Dedifferentiated amniotic fluid mesenchymal stem cell (primary cell): ENCODE data around the gene MTA2.

Source experiments
- DNase-seq: peaks from one replicate; pipeline ENCODE4 v3.0.0-alpha.2; 2016; ENCODE audit errors: extremely low spot score

The MTA2 gene

DNA sequence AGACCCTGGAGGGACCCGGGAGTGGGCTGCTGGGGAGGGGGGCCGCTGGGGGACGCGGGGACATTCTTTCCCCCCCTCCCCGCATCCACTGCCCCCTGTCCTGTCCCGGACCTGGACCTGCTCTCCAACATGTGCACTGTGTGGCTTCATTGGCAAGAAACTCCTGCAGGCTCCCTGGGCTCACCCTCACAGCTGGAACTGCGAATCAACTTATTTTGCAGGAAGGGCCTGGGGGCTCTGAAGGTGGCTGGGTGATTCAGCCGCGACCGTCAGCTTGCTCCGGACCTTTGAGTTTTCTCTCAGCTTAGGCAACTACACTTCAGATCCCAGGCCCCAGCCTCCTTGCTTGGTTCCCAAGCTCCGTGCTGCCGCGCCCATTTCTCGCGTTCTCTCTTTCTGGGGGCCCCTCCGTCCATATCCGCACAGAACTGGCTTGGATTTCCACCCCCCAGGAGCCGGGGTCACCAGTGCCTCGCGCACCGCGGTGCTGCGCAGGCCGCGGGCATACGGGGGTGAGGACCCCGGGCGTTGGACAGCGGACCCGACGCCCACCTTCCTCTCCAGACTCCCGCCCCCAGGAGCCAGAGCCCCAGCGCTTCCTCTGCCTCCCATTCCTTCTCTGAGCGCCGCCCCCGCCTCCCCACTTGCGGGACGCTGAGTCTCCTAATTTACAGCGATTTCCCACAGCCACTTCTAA is 54.6 kb downstream of the MTA2 start:
- DNase-seq: peak; percentile 44

DNA sequence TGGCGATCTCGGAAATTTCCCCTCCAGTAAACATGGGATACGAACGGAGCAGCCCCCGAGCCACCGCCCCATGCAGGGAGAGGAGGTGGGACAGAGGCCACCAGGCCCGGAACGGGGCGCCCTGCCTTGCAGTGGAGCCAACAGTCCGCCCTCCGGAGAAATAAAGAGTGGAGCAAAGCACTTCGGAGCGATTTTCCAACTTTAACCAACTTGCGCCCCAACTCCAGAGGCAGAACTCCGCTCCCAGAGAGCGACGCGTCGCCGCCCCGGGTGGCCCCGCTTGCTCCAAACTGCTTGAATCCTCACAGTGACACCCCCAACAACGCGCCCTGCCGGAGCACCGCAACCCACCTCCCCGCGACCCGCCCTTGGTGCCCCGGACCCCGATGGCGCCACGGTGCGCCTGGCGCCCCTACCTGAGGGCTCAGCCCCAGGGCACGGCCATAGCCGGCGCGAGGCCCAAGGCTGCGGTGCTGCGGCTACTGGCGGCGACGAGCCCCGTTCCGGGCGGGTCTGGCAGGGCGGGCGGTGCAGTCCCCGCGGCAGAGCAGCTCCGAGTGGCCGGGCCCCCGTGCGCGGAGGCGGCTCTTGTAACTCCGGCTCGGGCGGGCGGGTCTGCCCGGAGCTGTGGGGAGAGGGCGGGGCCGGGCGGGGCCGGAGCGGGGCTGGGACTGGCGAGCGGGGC is 55.3 kb downstream of the MTA2 start, which contains the start of gene AHNAK:
TSS of gene AHNAK (minus strand) at position 563 of the 685 bp plus-strand sequence. CDS start 10,708 bp downstream, outside the sequence.
- peak; percentile 41 for DNase-seq

DNA sequence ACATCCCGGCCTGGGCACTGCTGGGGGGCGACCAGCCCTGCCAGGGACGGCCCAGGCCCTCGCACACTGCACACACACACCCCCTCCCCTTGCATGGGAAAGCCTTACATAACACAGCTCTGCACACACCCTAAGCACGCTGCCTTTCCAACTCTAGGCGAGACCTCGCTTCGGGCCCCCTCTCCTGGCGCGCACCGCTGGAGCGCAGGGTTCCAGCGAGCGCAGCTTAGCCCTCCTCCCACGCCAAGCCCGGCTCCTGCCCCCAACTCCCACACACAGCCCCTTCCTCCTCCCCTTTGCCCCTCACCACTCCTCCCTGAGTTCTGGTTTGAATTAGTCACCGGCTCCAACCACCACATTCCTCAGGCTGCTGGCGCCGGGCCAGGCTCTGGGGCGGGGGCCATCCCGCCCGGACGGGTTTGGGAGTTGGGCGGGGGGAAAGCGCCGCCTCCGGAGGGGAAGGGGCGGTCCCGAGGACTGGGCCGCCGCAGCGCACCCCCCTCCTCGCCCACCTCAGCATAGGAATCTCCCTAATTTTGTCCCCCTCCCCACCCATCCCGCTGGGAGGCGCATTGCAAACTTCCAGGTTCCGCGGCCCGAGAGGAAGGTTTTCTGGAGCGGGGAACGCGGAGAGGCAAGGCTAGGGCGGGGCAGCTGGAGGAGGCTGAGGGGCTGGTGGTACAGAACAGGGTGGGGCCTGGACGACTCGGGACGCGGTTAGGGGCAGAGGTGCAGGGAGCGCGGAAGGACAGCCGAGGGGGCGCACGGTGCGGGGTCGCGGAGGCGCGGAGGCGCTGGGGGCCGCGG is 56.0 kb downstream of the MTA2 start:
- peak; percentile 86 for DNase-seq

DNA sequence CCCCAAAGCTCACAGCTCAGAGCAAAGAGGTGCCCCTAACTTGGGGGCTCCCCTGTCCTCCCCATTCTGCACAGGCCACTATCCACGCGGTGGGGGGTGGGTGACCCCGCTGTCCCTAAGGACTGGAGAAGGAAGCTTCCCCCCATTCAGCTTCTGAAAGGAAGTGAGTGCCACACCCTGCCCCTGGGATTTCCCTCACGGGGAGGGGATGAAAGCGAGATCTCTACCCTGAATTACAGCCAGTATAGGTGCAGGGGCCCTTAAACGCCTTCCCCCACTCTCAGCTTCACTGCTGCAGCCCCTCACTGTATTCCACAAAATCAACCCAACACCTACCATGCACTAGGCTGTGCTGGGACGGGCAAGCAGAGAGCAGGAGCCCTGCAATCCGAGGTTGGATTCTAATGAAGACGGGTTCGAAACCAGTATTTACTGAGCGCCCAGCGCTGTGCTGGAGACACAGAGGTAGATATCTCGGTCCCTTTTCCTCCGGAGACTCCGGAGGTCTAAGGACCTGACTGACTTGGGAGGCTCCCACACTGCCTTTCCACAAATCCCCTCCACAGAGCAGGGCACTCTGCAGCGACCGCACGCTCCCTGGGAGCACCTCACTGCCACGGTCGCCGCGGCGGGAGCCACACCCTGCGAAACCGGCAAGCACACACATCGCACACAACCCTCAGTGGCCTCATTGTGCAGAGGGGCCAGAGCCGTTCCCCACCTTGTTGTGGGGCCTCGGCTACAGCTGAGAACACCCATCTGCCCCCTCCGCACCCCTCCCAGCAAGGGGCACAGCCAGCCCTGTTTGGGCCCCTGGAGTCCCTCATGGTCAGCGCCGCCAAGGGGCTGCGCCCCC is 56.9 kb downstream of the MTA2 start:
- DNase-seq: no peak

DNA sequence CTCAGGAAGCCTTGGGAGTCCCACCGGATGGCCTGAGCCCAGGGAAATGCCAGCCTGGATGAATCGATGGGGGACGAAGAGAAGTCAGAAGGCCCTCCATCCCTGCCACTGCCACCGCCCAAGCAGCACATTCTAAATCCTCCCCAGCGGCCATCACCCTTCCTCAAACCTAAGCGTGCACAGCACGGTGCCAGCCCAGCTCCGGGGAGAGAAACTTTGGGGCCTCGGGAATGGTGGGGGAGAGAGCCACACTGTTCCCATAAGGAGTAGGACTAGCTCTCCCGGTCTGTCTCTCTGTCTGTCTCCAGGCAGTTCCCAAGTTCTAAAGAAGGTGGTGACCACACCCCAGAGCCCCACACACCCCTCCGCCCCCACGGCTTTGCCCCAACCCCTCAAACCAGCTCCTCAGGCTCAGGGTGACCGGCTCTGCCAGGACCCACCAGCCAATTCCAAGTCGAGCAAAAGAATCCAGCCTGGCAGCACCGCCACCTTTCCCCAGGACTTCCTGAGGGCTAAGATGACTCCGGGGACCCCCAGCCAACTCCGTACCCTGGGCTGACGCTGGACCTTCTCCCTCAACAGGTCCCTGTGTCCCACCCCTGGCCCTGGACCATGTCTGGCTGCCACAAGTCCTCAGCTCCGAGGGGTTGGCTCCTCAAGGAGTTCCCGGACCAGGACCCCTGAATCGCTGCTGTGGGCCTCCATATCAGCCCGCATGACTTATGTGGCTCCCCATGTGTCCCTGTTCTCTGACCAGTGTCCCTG is 57.8 kb downstream of the MTA2 start:
- DNase-seq: no peak
